MCF 10A (cell line): ENCODE results near the gene ZNF423. TPM values are rescaled to one million over a fixed set of nuclear protein-coding genes. Genes with fewer than 3 reads are reported as not detected.

Experiments
- BruUV-seq: library from RNA; stranded (reverse); fragments of 400-500 nt; replicated peaks from 2 replicates; lab custom pipeline; 2021; lab: Mats Ljungman, UMichigan
- CTCF ChIA-PET: fragments of 300-600 bp; sonication (Branson Sonifier 250); formaldehyde crosslinking; extraction: SDS; loops from one replicate; lab custom pipeline; 2021; ENCODE audit warnings: antibody characterized with exemption, inconsistent platforms; lab: Yijun Ruan, JAX
- POLR2A ChIA-PET: fragments of 300-600, 350-650 bp; sonication (Branson Sonifier 250); formaldehyde crosslinking; extraction: SDS; loops from one replicate; lab custom pipeline; 2020; ENCODE audit warnings: antibody characterized with exemption, inconsistent platforms; lab: Yijun Ruan, JAX
- DNase-seq: peaks from one replicate; pipeline ENCODE4 v3.0.0-alpha.2; 2018; ENCODE audit not compliant: unreplicated experiment
- H3K27ac Mint-ChIP-seq: one replicate; pipeline ENCODE4 v1.8.0; 2022; ENCODE audit warnings: mild to moderate bottlenecking, low read depth, mixed read lengths; ENCODE audit not compliant: unreplicated experiment
- H3K27me3 Mint-ChIP-seq: one replicate; pipeline ENCODE4 v1.8.0; 2022; ENCODE audit warnings: mixed read lengths; ENCODE audit not compliant: insufficient read depth, unreplicated experiment
- H3K36me3 Mint-ChIP-seq: one replicate; pipeline ENCODE4 v1.8.0; 2022; ENCODE audit warnings: mild to moderate bottlenecking, moderate library complexity, mixed read lengths; ENCODE audit not compliant: insufficient read depth, unreplicated experiment
- H3K4me1 Mint-ChIP-seq: one replicate; pipeline ENCODE4 v1.8.0; 2022; ENCODE audit warnings: mixed read lengths; ENCODE audit not compliant: insufficient read depth, unreplicated experiment
- H3K4me3 Mint-ChIP-seq: one replicate; pipeline ENCODE4 v1.8.0; 2022; ENCODE audit warnings: mild to moderate bottlenecking, moderate library complexity, mixed read lengths; ENCODE audit not compliant: unreplicated experiment
- H3K9me3 Mint-ChIP-seq: one replicate; pipeline ENCODE4 v1.8.0; 2022; ENCODE audit warnings: mixed read lengths; ENCODE audit not compliant: unreplicated experiment
- CTCF ChIP-seq: fragments of 200-600 bp; IDR thresholded peaks from one replicate; pipeline ENCODE4 v1.8.0; 2022; ENCODE audit warnings: antibody characterized with exemption, mild to moderate bottlenecking; ENCODE audit not compliant: unreplicated experiment
- intact Hi-C: fragments of 100-400 bp; cut with micrococcal nuclease; formaldehyde crosslinking; loops from 2 replicates; pipeline ENCODE4 v1.14.1; 2022
- total RNA-seq: library from RNA; stranded (reverse); gene quantifications from 2 replicates; pipeline ENCODE4 v1.2.3, GENCODE V29; 2022

The ZNF423 gene
- total RNA-seq, 1 experiment from 2014 or later, result not detected

GRCh38 chr16:49454426-49455180 lies 401.3 kb downstream of the ZNF423 start:
- intact Hi-C loops, result no loop called here
- CTCF ChIA-PET, result interaction anchor here (0.5 to 0.9 kb wide), 4 partner anchors 70 to 591 kb away, joined by 3 to 5 read pairs (median 4); no protein-coding TSS in a partner anchor
- no peak for DNase-seq
- no peak overlapping the region for H3K27ac Mint-ChIP-seq
- POLR2A ChIA-PET, result no interaction called here
- TF ChIP-seq CTCF, result no peak
- no peaks in the 10 kb centered on the region for H3K36me3 Mint-ChIP-seq
- H3K9me3 Mint-ChIP-seq, result no peaks in the 10 kb centered on the region
- no TSS peak for BruUV-seq
- no peaks in the 10 kb centered on the region for H3K4me1 Mint-ChIP-seq
- peaks cover 66% of the 10 kb centered on the region for H3K27me3 Mint-ChIP-seq
- no peak overlapping the region for H3K4me3 Mint-ChIP-seq

GRCh38 chr16:49453983-49454382 lies 401.9 kb downstream of the ZNF423 start:
- Mint-ChIP-seq H3K4me1 (no peaks in the 10 kb centered on the region), H3K27me3 (peaks cover 71% of the 10 kb centered on the region), H3K9me3 (no peaks in the 10 kb centered on the region), H3K4me3 (no peak overlapping the region), H3K27ac (no peak overlapping the region), H3K36me3 (no peaks in the 10 kb centered on the region)
- no peak for TF ChIP-seq CTCF
- DNase-seq, result no peak
- CTCF ChIA-PET, result interaction anchor here (0.9 kb wide), 1 partner anchor 268 kb away, joined by 3 read pairs; no protein-coding TSS in a partner anchor
- POLR2A ChIA-PET, result no interaction called here
- intact Hi-C loops, result no loop called here
- BruUV-seq, result no TSS peak

GRCh38 chr16:49453021-49453420 lies 402.9 kb downstream of the ZNF423 start:
- no peak for DNase-seq
- TF ChIP-seq CTCF, result no peak
- intact Hi-C loops, result no loop called here
- CTCF ChIA-PET, result no interaction called here
- Mint-ChIP-seq H3K4me3 (no peak overlapping the region), H3K36me3 (no peaks in the 10 kb centered on the region), H3K4me1 (no peaks in the 10 kb centered on the region), H3K27me3 (peaks cover 70% of the 10 kb centered on the region), H3K9me3 (no peaks in the 10 kb centered on the region), H3K27ac (no peak overlapping the region)
- BruUV-seq, result no TSS peak
- POLR2A ChIA-PET, result interaction anchor here (0.7 kb wide), 1 partner anchor 10 kb away, joined by 3 read pairs; no protein-coding TSS in a partner anchor

- no peak overlapping the region for H3K4me3 Mint-ChIP-seq
- POLR2A ChIA-PET, result interaction anchor here (0.7 kb wide), 1 partner anchor 10 kb away, joined by 3 read pairs; no protein-coding TSS in a partner anchor
- H3K36me3 Mint-ChIP-seq, result no peaks in the 10 kb centered on the region
Measured at GRCh38 chr16:49452578-49452977, 403.3 kb downstream of the ZNF423 start.

More at GRCh38 chr16:49452578-49452977, 403.3 kb downstream of the ZNF423 start:
- CTCF ChIA-PET, result no interaction called here
- no peaks in the 10 kb centered on the region for H3K4me1 Mint-ChIP-seq
- intact Hi-C loops, result no loop called here
- DNase-seq, result no peak
- peaks cover 70% of the 10 kb centered on the region for H3K27me3 Mint-ChIP-seq
- no peak overlapping the region for H3K27ac Mint-ChIP-seq
- TF ChIP-seq CTCF, result no peak
- no peaks in the 10 kb centered on the region for H3K9me3 Mint-ChIP-seq
- BruUV-seq, result no TSS peak
